Measurements from ENCODE around the gene MAP2K4. TPM values are rescaled to one million over a fixed set of nuclear protein-coding genes. Genes with fewer than 3 reads are reported as not detected.
A peak's percentile ranks its signal among the peaks of the same experiment; 100 is the strongest.

The MAP2K4 gene
- total and polyA plus RNA-seq, 2 donors (not counting 1 experiment from before 2014, with no cell fraction given) = 6.2 to 44.8 TPM

DNA sequence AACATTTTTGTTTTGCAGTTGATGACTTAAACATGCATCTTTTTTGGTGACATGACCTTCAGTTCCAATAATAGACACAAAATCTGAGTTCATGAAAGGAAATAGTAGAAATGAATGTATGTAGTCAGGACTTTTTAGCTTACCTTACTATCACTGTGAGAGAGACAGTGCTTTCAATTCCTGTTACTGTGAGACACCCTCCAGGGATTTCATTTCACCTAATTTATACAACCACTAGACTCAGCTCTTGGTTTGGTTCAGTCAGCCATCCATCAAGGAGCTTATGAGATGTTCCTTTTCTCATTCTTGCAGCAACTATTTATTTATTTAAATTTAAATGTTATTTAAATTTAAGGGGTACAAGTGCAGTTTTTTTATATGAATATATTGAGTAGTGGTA is 77.9 kb downstream of the MAP2K4 start:
- no peak overlapping the region for H3K27ac Mint-ChIP-seq
- H3K36me3 ChIP-seq (replicated peaks in 1 of 2; ENCODE audit: control extremely low read depth in 1 of 2, control insufficient read depth in 1 of 2, extremely low read depth in 1 of 2, insufficient read depth in 2 of 2, low read length in 1 of 2) = peaks cover 9 to 11% of the 10 kb centered on the region in 2 experiments
- H3K4me3 ChIP-seq (ENCODE audit: control extremely low read depth in 1 of 5, extremely low read depth in 1 of 5, insufficient read depth in 1 of 5, low read depth in 2 of 5, low read length in 4 of 5) = no peak overlapping the region
- peaks cover 9% of the 10 kb centered on the region for H3K4me1 Mint-ChIP-seq
- peaks cover 6% of the 10 kb centered on the region for H4K20me1 ChIP-seq (ENCODE audit: control insufficient read depth, insufficient read depth, low read length, poor library complexity, severe bottlenecking)
- no peak for TF ChIP-seq EZH2 (IDR thresholded peaks at IDR 0.05; ENCODE audit: borderline replicate concordance, insufficient read depth, low read depth, low read length, poor library complexity, severe bottlenecking)
- TF ChIP-seq, protein P1, sequence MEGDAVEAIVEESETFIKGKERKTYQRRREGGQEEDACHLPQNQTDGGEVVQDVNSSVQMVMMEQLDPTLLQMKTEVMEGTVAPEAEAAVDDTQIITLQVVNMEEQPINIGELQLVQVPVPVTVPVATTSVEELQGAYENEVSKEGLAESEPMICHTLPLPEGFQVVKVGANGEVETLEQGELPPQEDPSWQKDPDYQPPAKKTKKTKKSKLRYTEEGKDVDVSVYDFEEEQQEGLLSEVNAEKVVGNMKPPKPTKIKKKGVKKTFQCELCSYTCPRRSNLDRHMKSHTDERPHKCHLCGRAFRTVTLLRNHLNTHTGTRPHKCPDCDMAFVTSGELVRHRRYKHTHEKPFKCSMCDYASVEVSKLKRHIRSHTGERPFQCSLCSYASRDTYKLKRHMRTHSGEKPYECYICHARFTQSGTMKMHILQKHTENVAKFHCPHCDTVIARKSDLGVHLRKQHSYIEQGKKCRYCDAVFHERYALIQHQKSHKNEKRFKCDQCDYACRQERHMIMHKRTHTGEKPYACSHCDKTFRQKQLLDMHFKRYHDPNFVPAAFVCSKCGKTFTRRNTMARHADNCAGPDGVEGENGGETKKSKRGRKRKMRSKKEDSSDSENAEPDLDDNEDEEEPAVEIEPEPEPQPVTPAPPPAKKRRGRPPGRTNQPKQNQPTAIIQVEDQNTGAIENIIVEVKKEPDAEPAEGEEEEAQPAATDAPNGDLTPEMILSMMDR (IDR thresholded peaks at IDR 0.05) = no peak
- peaks cover 4 to 5% of the 10 kb centered on the region in 2 donors for H3K4me1 ChIP-seq (ENCODE audit: control insufficient read depth in 2 of 2, insufficient read depth in 2 of 2, low read length in 2 of 2)
- ATAC-seq (ENCODE audit: low read depth) = peak; percentile 87
- intact Hi-C loops (cut with micrococcal nuclease) = no loop called here
- H2AFZ ChIP-seq (ENCODE audit: insufficient read depth, low read depth, low read length, poor library complexity, severe bottlenecking) = no peak overlapping the region
- no peaks in the 10 kb centered on the region for H3K27me3 Mint-ChIP-seq
- peaks cover 6% of the 10 kb centered on the region for H3K79me2 ChIP-seq (ENCODE audit: control insufficient read depth, insufficient read depth, low read length)
- H3K9me3 ChIP-seq (ENCODE audit: control extremely low read depth in 1 of 3, control insufficient read depth in 2 of 3, insufficient read depth in 1 of 3, low read length in 2 of 3) = no peaks in the 10 kb centered on the region
- DNase-seq = peak; percentile 47
- CTCF ChIA-PET = interaction anchor here (0.6 kb wide), 1 partner anchor 163 kb away, joined by 3 read pairs; no protein-coding TSS in a partner anchor
- H3K9me3 Mint-ChIP-seq (ENCODE audit: insufficient read depth) = no peaks in the 10 kb centered on the region
- H3K4me3 Mint-ChIP-seq = no peak overlapping the region
- no peak overlapping the region for H3K4me2 ChIP-seq (replicated peaks; ENCODE audit: low read depth, low read length, poor library complexity, severe bottlenecking)
- H3K27me3 ChIP-seq (replicated peaks in 1 of 4; ENCODE audit: control extremely low read depth in 1 of 4, control insufficient read depth in 3 of 4, insufficient read depth in 4 of 4, low read length in 3 of 4) = no peaks in the 10 kb centered on the region
- H3K9ac ChIP-seq (ENCODE audit: low read length) = no peak overlapping the region
- peak overlapping the region in 1 of 2 donors; percentile 23 for H3K27ac ChIP-seq (ENCODE audit: low read length in 2 of 2)
- POLR2A ChIA-PET = no interaction called here

DNA sequence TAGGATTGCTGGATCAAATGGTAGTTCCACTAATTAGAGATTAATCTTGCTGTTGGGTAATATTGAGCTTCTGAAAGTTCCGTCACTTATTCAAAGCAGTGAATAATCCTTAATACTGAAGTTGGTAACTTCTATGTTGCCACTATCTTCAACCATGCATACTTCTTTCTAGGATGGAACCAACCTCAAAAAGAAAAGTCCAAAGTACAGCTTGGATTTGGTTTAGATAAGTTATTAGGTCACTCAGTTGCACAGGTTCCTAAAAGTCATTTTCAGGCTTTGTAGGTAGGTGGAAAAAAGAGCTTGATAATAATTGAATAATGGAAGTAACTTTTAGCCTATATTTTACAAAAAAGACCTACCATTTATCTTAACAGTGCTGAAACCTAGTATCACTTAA is 78.7 kb downstream of the MAP2K4 start:
- no peak for DNase-seq
- H3K27me3 ChIP-seq (replicated peaks in 1 of 4; ENCODE audit: control extremely low read depth in 1 of 4, control insufficient read depth in 3 of 4, insufficient read depth in 4 of 4, low read length in 3 of 4) = no peaks in the 10 kb centered on the region
- no peak for TF ChIP-seq EZH2 (IDR thresholded peaks at IDR 0.05; ENCODE audit: borderline replicate concordance, insufficient read depth, low read depth, low read length, poor library complexity, severe bottlenecking)
- TF ChIP-seq, protein P1 (IDR thresholded peaks at IDR 0.05) = no peak
- POLR2A ChIA-PET = no interaction called here
- no peak overlapping the region for H3K27ac ChIP-seq (ENCODE audit: low read length in 2 of 2)
- WGBS (ENCODE audit: insufficient coverage) = no CpG with 5 or more reads among the region's 1 CpG
- Mint-ChIP-seq H3K9me3 (ENCODE audit: insufficient read depth) (no peaks in the 10 kb centered on the region), H3K4me3 (no peak overlapping the region), H3K4me1 (peaks cover 9% of the 10 kb centered on the region), H3K27me3 (no peaks in the 10 kb centered on the region), H3K27ac (no peak overlapping the region)
- H3K4me3 ChIP-seq (ENCODE audit: control extremely low read depth in 1 of 5, extremely low read depth in 1 of 5, insufficient read depth in 1 of 5, low read depth in 2 of 5, low read length in 4 of 5) = no peak overlapping the region
- no peak overlapping the region for H2AFZ ChIP-seq (ENCODE audit: insufficient read depth, low read depth, low read length, poor library complexity, severe bottlenecking)
- H3K4me2 ChIP-seq (replicated peaks; ENCODE audit: low read depth, low read length, poor library complexity, severe bottlenecking) = no peak overlapping the region
- peaks cover 9 to 13% of the 10 kb centered on the region in 2 experiments for H3K36me3 ChIP-seq (replicated peaks in 1 of 2; ENCODE audit: control extremely low read depth in 1 of 2, control insufficient read depth in 1 of 2, extremely low read depth in 1 of 2, insufficient read depth in 2 of 2, low read length in 1 of 2)
- H3K4me1 ChIP-seq (ENCODE audit: control insufficient read depth in 2 of 2, insufficient read depth in 2 of 2, low read length in 2 of 2) = peaks cover 4 to 5% of the 10 kb centered on the region in 2 donors
- H3K9ac ChIP-seq (ENCODE audit: low read length) = no peak overlapping the region
- peaks cover 10% of the 10 kb centered on the region for H3K79me2 ChIP-seq (ENCODE audit: control insufficient read depth, insufficient read depth, low read length)
- H4K20me1 ChIP-seq (ENCODE audit: control insufficient read depth, insufficient read depth, low read length, poor library complexity, severe bottlenecking) = peaks cover 6% of the 10 kb centered on the region
- no peaks in the 10 kb centered on the region for H3K9me3 ChIP-seq (ENCODE audit: control extremely low read depth in 1 of 3, control insufficient read depth in 2 of 3, insufficient read depth in 1 of 3, low read length in 2 of 3)
- intact Hi-C loops (cut with micrococcal nuclease) = no loop called here
- ATAC-seq (ENCODE audit: low read depth) = no peak
- CTCF ChIA-PET = no interaction called here

Data from B cell (primary cell).